HG02642 (cell line): ENCODE data around the gene HMCN1.
"Not testable (repeated sequence)": the region's sequence is repeated elsewhere in the genome, so short reads cannot be mapped to it uniquely, and the experiment has no call there.

Experiments
- ATAC-seq: cut with Tn5 transposase; IDR thresholded peaks from one replicate; pipeline ENCODE4 v1.9.1; 2021; ENCODE audit warnings: mild to moderate bottlenecking; ENCODE audit not compliant: unreplicated experiment, poor library complexity

The HMCN1 gene

DNA sequence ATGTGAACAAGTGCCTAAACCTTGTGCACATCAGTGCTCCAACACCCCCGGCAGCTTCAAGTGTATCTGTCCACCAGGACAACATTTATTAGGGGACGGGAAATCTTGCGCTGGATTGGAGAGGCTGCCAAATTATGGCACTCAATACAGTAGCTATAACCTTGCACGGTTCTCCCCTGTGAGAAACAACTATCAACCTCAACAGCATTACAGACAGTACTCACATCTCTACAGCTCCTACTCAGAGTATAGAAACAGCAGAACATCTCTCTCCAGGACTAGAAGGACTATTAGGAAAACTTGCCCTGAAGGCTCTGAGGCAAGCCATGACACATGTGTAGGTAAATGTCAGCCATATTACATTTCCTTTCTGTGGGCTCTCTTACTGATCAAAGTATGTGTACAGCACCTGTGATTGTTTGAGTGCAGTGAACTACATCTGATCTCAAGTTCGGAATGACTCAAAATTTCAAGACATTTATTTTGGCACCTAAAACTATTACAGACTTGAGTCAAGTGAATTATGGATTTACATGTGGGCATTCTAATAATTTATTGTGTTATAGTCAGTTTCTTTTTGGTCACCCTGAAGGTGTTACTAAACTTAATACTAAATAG, 444.3 kb downstream of the HMCN1 start:
- peak; percentile 46 for ATAC-seq

DNA sequence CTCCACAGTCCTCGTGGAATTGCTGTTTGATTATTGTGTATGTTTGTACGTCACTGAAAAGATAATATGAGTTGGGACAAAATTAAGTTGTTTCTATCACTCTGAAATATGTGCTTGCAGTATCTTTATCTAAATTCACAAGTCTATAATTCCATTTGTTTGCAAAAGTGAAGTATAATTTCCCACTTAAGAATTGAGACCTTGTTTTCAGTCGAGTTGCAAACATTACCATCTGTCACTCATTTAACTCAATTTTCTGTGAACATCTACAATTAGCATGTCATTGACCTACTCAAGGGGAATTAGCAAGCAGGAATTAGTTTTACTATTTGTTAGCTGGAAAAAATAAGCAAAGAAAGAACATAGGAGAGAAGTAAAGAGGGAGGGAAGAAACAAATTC, 445.0 kb downstream of the HMCN1 start:
- ATAC-seq, result no peak

DNA sequence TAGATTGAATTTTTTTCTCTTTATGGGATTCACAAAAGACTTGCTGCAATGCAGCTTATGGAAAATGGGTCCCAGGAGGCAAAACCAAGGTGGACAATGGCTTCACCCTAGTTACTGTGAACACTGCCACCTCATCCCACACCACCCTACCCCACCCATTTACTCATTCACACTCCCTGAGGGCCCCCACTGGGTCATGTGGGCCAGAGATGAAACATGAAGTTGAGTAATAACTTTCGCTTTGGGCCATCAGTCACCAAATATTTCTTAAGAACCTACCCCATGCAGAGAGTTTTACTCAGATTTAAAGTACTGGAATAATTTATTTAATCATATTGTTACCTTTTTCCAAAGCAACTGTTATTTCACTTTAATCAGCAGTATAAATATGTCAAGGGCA, 449.0 kb downstream of the HMCN1 start:
- peak; percentile 74 for ATAC-seq

DNA sequence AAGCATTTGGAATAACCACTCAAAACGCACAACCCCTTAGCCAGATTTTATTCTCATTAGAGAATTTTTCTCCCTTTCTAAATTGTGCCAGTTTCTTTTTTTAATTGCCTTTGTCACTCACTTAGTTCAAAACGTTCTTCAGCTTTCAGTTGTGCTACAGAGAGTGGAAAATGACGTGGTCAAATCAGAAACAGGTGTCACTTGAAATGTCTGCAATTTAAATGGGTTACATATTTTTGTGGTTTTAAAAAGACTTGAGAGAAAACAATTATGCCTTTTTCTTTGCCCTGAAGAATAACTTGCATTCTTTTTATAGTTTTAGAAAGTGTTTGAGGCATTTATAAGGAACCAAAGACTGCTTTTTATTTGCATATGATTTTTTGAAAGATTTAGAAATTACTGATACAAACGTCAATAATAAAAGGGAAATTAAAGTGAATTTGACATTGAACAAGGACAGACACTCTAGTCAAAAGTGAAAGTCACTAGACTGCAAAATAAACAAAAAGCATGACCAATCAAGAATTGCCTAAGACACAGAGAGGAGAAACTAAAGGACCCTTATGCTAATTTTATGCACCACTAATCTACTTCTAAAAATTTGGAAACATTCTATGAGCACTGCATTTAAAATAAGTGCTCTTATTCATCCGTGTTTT, 449.9 kb downstream of the HMCN1 start:
- ATAC-seq, result peak; percentile 57

DNA sequence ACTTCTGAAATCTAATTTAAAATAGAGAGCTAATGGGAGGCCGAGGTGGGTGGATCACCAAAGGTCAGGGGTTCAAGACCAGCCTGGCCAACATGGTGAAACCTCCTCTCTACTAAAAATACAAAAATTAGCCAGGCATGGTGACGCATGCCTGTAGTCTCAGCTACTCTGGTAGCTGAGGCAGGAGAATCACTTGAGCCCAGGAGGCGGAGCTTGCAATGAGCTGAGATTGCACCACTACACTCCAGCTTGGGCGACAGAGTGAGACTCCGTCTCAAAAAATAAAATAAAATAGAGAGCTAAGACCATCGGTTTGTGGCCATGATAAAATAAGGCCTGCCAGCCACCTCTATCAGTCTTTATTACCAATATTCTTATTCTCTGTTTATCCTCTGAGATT, 452.1 kb downstream of the HMCN1 start:
- ATAC-seq, result not testable (repeated sequence)

DNA sequence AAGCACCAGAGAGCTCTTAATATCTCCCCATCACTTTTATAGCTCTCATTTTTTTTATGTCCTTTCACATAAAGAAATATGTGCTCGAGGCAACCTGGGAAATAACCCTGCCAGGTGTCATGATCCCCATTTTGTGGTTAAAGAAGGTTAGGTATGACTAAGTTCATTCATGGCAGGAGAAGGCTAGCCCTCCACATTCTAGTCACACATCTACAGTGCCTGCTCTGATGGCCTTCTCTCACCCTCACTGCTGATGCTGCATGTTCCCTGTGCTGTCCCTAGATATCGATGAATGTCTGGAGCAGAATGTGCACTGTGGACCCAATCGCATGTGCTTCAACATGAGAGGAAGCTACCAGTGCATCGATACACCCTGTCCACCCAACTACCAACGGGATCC, 453.4 kb downstream of the HMCN1 start:
- ATAC-seq, result peak; percentile 57

DNA sequence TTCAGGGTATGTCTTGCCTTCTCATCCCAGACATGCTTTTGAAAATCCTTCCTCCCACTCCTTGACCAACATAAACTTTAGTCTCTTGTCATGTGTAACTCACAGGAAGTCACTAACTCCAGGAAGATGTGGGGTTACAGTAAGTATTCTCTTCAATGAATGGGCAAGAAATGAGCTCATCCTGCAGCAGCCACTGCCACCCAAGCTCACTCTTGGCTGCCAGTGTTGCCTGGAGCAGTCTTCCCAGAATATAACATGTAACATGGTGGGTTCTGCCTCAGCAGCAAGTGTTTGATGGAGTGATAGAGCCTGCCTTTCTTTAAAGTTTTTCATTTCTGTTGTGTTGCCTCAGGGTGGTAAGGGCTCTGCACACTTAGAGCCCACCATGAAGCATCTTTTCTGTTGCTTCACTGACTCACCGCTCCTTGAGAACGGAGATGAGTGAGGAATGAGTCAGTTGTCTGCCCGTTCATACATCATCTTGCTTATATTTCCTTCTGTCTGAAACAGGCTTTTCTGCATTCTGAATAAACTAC, 453.9 kb downstream of the HMCN1 start:
- ATAC-seq, result peak; percentile 18

DNA sequence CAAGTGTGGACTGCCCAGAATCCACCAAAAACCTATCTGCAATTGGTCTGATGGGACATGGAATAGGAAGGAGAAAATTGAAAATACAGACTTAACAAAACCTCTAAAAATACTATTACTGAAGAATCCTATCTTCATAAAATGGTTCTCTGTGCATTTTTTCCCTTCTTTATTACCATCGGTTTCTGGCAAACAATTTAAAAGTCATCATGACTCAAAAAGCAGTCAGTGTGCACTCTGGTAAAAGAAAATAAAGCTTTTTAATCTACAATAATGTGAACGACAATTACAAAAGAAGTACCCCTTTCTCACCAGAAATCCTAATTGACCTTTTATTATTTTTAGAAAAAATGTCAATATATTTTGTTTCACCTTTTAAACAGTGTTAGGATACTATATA, 454.5 kb downstream of the HMCN1 start:
- no peak for ATAC-seq

DNA sequence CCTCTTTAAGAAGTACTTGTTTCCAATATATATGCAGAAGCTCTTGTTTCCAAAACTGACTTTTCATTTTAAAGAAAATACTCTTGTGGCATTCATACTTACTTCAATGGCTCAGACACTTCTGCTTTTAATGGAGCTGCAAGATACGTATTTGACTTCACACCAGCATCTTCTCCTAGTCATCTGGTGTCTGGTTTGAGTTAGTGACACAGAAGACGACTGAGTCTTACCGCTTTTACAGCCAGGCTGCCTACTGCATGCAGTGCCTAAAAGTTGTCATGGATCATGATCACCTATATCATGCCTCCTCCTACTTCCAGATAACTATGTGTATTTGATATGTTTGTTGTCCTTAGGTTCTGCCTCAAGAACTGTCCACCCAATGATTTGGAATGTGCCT, 455.0 kb downstream of the HMCN1 start:
- no peak for ATAC-seq

DNA sequence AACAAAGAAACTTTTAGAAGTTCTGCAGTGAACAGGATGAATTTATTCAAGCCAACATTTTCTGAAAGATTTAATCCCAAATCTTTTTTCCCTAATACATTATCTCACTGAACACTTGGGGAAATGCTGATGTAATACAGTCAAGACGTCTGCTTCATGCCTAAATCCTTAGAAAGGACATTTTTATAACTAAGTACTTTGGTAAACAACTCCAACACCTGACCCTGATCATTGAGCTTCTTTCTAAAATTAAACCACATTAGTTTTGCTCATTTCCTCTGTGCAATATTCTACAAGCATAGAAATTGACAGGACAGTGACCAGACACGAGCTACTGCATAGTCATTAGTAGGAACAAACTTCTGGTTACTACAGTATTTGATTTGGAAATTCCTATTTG, 457.3 kb downstream of the HMCN1 start:
- no peak for ATAC-seq

DNA sequence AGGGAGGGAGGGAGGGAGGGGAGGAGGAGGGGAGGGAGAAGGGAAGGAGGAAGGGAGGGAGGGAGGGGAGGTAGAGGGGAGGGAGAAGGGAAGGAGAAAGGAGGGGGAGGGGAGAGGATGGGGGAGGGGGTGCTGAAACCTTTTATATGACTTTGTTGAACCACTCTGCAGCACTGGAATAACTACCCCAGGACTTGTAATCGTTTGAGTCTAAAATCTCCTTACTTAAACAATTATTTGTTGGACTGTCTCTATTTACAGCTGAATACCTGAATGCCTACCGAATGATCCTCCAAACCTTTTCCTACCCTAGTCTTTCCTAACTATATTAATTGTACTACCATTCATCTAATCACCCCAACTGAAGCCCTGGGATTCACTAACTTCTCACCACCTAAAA, 459.0 kb downstream of the HMCN1 start:
- ATAC-seq, result no peak

DNA sequence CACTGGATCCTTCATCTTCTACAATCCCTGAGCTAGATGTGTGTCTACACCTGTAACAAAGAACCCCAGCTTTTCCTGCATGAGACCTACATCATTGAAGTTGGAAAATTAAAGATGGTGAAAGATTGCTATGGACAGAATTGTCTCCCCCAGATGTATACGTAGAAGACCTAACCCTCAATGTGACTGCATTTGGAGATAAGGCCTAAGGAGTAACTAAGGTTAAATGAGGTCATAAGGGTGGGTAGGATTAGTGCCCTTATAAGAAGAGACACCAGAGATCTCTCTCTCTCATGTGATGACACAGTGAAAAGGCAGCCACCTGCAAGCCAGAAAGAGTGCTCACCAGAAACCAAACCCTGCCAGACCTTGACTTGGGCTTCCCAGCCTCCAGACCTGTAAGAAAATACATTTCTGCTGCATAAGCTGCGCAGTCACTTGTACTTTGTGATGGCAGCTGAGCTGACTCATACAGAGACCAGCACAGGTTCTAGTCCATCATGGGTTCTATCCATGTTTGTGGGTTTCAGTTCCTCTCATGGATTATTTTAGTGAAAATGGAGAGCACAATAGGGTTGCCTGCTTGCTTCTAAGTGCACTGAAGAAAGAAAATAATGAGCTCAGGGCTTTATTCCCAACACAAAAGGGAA, 460.0 kb downstream of the HMCN1 start:
- peak; percentile 96 for ATAC-seq

DNA sequence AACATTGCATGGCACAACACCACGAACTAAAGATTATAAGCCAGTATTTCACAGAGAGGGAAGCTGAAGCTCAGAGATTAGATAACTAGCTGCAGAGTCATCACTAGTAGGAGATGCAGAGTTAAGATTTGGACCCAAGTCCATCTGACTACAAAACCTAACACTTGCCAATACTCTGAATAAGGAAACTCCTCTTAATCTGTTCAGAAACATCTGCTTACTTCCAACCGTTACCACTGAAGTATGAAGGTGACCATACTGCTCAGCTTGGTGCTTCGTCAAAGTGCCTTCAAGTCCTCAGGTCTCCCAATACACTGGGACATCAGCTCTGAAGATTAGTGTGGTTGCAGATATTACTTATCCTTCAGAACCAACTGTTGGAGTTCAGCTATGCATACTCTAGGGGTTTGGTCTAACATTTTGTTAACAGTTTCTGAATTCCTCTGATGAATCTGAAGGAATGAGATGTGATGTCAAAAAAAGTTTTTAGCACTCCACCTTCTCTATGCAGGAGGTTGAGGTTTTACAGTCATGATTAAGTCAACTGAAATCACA, 461.3 kb downstream of the HMCN1 start:
- ATAC-seq, result no peak

DNA sequence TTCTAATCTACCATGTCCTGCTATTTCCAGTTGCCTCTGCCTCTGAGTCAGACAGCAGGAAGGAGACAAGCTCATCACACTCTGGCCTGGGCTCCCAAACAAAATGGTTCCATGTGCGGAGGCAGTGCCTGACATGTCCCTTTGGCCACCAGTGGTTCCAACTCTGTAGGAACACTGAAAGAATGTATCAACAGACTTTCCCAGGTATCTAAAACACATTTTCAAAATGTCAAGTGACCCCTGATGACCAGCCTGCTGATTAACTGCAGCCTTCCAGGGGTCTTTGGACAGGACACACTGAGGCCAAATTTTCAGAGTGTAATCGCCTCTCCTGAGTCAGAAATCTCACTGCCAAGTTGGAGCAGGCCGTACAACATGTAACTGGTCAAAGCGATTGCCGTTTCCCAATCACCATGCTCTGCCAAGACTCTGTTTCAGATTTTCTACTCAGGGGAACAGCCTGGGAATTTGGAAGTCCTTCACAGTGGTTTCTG, 468.1 kb downstream of the HMCN1 start:
- ATAC-seq, result no peak

DNA sequence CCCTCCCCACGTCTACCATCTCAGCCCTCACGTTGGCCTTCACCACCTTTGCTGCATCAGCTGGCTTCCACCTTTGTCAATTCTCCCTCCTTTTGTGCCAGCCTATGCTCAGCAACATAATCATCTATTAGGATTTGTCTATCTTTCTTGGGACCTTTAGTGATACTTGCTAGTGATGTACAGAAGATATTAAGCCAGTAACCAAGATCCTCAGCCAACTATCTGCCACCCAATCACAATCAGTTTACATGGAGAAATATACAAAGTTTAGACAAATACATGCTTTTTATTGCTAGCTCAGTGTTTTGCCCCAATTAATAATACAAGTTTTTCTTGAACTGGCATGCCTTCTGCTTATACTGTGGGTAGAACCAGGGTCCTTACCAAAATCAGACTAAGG, 468.6 kb downstream of the HMCN1 start:
- ATAC-seq, result no peak

DNA sequence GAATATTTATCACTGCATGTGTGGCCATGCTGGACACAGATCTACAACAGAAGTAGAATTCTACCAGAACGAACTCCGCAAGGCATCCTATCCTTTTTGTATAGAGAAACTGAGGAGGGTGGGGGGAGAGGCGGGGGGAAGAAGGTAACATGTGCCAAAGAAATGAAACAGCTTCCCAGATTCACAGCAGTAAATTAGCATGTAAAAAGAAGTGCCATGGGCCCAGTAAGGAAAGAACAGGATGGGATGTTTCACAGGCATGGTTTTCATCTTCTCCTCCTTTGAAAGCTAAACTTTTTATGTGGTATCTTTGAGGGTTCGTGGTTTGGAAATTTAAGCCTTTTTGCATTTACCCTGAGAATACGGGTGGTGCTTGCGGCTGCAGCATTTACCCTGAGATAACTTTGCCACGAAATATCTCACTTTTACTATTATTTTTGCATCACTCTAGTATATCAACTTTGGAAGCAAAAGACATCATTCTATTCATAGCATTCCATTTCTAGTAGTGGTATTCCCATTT, 471.9 kb downstream of the HMCN1 start:
- ATAC-seq, result no peak

DNA sequence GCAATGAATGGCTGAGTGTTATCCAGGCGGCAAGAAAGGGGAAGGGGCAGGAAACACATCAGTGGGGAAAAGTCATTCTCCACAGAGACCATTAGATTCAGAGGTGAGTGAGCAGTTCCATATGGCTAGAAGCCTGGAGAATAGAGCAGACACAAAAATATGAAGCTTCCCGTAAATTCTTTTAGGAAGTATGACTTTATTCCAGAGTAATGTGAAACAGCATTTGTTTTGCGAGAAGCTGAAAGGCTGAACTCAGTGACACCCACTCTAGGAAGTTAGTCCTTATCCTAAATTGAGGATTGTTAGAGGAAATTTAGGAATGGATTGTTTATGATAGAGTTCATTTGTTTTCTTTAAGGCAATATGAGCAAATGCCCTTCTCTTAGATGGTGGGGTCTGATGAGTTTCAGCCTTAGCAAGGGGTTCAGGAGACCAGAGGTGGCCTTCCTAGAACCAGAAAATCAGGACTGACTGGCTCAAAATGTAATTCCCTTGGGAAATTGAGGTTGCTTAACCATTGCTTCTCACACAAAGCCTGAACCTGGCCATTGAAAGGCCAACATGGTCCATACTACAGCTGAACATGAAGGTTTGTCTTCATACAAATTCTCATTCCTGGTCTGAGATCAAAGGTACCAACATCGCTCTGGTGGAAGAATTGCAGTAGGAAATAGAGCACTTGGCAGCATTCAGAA, 473.3 kb downstream of the HMCN1 start:
- no peak for ATAC-seq

DNA sequence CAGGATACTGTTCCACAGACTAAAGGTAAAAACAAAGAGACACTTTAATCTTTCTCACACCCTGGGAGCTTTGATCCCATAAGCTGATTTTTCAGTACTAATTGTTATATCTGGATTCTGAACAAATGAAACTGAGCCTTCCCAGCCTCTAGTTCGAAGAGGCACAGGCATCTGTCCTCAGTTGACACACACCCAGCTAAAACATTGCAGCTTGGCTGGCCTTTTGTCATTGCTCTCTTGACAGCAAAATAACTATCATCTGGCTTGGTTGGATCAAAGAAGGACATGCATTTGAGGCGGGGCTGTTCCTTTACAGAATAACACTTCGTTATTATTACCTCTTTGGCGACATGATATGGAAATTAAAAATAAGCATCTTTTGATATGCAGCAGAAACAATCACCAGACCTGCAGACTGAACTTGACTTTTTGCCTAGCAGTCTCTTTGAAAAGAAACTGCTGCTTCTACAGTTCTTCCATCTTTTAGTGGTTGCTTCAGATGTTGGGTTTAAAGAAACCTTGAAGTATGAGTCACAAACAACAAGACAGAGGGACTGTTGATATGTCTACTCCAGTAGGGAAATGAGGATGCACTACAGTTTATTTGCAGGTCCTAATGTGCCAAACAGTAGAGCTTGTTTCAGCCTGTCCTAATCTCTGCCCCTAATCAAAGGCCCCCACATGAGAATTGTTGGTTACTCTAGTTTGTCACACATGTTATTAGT, 474.4 kb downstream of the HMCN1 start:
- no peak for ATAC-seq

DNA sequence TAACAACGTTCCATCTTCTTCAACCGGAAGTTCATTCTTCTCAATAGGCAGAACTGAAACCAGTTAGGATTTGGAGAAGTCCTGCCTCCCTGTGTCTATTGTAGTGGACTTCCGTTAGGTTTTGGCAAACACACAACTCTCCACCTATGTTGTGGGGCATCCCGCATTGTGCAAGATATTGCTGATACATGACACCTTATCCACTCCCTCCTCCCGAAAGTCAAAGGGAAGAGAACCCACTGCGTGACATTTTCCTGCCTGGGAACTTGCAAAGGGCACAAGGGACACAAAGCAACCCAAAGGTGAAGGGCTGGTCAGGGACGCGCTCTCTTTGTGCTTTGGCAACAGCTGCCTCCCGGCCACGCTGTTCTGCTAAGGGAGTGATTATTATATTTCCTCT, 476.1 kb downstream of the HMCN1 start:
- no peak for ATAC-seq

DNA sequence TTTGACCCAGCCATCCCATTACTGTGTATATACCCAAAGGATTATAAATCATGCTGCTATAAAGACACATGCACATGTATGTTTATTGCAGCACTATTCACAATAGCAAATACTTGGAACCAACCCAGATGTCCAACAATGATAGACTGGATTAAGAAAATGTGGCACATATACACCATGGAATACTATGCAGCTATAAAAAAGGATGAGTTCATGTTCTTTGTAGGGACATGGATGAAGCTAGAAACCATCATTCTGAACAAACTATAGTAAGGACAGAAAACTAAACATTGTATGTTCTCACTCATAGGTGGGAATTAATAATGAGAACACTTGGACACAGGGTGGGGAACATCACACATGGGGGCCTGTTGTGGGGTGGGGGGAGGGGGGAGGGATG, 477.4 kb downstream of the HMCN1 start:
- not testable (repeated sequence) for ATAC-seq
